ENCODE data around the gene ABCC12.
"Not testable (repeated sequence)": the region's sequence is repeated elsewhere in the genome, so short reads cannot be mapped to it uniquely, and the experiment has no call there.

Gene ABCC12

GRCh38 chr16:48155926-48156789, at the start of gene ABCC12:
Gene ABCC12 (minus strand): TSS chr16:48155993. CDS start chr16:48146424, 9,569 bp downstream.
- DNase-seq, result no peak

- DNase-seq, result no peak
These were observed 49.0 kb upstream of the ABCC12 start for GRCh38 chr16:48204825-48205151.

- no peak for DNase-seq
These were observed 48.4 kb upstream of the ABCC12 start for GRCh38 chr16:48203974-48204824.

GRCh38 chr16:48201515-48202201, 45.9 kb upstream of the ABCC12 start:
- DNase-seq, result no peak

GRCh38 chr16:48197294-48197693, 41.5 kb upstream of the ABCC12 start:
- DNase-seq, result no peak

GRCh38 chr16:48194828-48195556, 39.2 kb upstream of the ABCC12 start:
- no peak for DNase-seq

GRCh38 chr16:48193846-48194245, 38.1 kb upstream of the ABCC12 start:
- no peak for DNase-seq

GRCh38 chr16:48188449-48189102, 32.8 kb upstream of the ABCC12 start:
- DNase-seq, result no peak

- DNase-seq, result no peak
These were observed 32.0 kb upstream of the ABCC12 start for GRCh38 chr16:48187779-48188178.

- DNase-seq, result no peak
These were observed 28.9 kb upstream of the ABCC12 start for GRCh38 chr16:48184681-48185080.

- DNase-seq, result peak; percentile 52
These were observed 27.3 kb upstream of the ABCC12 start for GRCh38 chr16:48182979-48183537.

- not testable (repeated sequence) for DNase-seq
These were observed 26.1 kb upstream of the ABCC12 start for GRCh38 chr16:48181746-48182520.

GRCh38 chr16:48180868-48181480, 25.2 kb upstream of the ABCC12 start:
- no peak for DNase-seq

GRCh38 chr16:48176635-48177408, 21.0 kb upstream of the ABCC12 start:
- no peak for DNase-seq

GRCh38 chr16:48173889-48174288, 18.1 kb upstream of the ABCC12 start:
- DNase-seq, result no peak

GRCh38 chr16:48172682-48173081, 16.9 kb upstream of the ABCC12 start:
- no peak for DNase-seq

GRCh38 chr16:48169896-48170295, 14.1 kb upstream of the ABCC12 start:
- DNase-seq, result no peak

- no peak for DNase-seq
These were observed 12.3 kb upstream of the ABCC12 start for GRCh38 chr16:48168075-48168474.

- not testable (repeated sequence) for DNase-seq
These were observed 10.8 kb upstream of the ABCC12 start for GRCh38 chr16:48166617-48167016.
